ENCODE measurements around the gene FHOD3.
"Not testable (repeated sequence)": the region's sequence is repeated elsewhere in the genome, so short reads cannot be mapped to it uniquely, and the experiment has no call there.

The FHOD3 gene

DNA sequence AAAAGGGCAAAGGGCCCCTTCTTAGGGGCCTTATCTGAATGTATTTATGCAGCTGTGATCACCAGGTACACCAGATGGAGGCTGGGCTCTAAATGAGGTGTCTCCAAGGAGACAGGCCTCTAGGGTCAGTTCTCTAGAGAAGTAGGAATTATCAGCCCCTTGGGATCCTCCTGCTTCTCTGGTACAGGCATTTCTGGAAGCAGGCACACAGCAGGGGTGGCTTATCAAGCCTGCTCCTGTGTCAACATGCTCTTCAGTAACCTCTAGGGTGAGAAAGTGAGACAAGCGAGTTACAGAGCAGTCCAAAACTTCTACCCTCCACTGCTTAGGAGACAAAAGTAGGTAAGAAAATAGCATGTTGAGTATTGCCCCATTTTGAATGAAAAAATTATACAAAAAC is 517.5 kb downstream of the FHOD3 start:
- DNase-seq, result no peak

DNA sequence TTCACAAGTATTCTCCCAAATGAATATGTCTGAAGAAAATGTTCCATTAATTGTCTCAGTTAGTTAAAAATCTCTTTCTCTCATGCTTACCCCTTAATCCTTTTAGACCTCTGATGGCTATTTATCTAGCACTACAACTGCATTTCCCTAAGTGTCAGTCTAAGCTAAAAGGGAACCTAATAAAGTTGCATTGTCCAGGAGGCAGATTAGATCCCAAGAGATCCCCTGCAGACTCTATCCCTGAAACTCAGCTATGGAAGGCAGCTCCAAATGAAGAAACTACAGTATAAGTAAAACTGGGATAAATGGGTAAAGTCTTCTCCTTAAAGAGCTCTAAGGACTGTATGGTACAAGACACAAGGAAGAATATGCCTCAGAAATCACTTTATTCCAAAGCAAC is 518.6 kb downstream of the FHOD3 start:
- DNase-seq, result not testable (repeated sequence)

DNA sequence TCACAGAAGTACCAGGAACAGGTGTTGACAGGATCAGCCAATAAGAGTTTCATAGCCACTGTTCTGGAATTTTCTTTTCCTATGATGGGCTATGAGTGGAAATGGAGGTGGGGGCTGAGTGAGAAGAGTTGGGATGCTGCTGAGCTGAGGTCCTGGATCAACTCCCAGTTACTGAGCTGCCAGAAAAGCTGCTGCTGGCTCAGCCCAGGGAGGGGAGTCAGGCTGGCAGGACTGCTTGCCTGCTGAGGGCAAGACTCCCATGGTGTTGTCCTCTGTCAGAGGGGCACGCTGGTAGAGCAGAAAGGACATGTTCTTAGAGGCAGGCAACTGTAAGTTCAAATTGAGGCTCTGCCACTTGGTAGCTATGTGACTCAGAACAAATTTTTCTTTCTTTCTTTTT is 519.5 kb downstream of the FHOD3 start:
- DNase-seq, result no peak

DNA sequence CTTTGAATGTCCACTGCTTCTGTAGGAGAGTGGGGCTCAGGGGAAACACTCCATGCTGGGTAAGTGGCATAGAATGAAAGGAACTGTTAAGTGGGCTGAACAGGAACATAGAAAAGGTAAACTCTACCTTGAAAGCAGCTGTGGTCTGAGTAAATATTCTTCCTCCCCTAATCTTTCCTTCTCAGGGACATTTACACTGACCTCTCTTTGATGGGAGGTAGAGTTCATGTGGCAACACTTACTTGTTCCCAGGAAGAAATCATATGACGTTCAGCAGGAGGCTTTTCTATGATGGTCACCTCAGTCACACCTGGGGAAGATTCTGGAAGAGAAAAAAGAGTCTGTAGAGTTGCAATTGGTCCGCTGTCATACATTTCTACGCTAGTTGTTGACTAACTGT is 521.1 kb downstream of the FHOD3 start:
- no peak for DNase-seq

DNA sequence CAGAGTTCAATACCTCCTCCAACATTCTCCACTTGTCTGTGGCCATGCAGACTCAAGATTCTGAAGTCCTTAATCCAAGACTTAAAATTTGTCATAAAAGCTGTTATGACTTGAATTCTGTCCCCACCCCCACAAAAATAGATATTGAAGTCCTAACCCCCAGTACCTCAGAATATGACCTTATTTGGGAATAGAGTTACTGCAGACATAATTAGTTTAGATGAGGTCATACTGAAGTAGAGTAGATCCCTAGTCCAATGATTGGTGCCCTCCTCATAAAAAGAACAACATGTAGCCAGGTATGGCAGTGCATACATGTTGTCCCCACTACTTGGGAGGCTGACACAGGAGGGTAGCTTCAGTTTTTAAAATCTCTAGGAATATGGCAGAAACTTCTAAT is 522.1 kb downstream of the FHOD3 start:
- no peak for DNase-seq

DNA sequence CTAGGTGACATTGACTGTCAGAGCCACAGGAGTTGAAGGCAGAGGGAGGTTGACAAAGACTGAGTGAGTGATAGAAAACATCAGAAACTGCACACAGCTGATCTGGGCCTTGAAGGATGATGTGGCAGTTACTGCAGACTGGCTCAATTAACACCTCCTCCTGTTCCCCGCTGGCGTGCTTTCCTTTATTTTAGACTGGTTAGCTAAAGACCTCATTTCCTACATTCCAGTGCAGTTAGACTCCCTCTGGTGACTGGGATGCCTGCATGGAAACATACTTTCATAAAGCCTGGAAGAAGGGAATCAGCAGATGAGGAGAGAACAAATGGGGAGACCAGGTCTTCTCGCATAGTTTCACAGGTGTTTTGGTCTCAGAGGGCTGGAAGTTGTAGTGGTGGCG is 524.2 kb downstream of the FHOD3 start:
- DNase-seq, result no peak

DNA sequence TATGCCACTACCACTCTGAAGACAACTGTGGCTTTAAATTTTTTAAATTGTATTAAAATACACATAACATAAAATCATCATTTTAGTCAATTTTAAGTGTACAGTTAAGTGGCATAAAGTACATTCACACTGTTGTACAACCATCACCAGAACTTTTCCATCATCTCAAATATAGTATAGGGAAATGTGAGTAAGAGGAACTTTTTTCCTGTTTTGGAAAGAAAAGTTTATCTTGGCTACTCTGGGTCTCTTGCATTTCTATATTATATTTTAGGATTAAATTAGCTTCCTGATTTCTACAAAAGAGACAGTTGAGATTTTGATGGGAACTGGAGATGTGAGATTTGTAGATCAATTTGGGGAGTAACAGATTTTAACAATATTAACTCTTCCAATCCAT is 528.0 kb downstream of the FHOD3 start:
- no peak for DNase-seq

DNA sequence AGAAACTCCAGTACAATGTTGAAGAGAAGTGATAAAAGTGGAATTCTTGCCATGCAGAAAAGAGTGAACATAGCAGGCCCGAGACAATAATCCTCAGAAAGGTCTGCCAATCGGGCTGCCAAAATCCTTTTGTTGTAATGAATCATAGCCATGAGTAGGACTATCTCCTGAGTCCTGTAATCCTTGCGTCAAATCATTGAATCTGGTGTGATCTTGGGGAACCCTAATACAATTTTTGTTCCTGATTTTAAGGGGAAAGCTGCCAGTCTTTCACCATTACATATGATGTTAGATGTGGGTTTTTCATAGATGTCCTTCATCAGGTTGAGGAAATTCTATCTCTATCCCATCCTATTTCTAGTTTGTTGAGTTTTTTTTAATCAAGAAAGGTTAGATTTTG is 529.0 kb downstream of the FHOD3 start:
- no peak for DNase-seq

DNA sequence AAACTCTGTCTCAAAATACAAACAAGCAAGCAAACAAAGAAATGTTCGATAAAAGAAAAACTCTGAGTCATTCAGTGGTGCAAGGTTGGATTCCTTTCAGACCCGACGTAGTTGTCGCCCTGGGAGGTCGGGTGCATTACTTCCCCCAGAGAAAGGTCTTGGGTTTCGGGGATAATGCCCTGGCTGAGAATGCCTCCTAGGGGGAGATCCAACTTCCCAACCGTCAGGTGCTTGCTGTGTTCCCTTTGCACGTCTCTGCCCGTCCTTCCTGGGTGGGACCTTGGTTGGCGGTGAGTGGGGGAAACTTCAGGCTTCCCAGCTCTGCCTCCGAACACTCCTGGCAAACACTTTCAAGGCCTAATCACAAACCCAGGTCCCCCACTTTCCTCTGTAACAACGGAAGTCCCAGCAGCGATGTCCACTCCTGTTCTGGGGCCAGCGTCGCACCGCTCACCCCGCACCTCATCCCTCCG is 530.7 kb downstream of the FHOD3 start:
- DNase-seq, result no peak

DNA sequence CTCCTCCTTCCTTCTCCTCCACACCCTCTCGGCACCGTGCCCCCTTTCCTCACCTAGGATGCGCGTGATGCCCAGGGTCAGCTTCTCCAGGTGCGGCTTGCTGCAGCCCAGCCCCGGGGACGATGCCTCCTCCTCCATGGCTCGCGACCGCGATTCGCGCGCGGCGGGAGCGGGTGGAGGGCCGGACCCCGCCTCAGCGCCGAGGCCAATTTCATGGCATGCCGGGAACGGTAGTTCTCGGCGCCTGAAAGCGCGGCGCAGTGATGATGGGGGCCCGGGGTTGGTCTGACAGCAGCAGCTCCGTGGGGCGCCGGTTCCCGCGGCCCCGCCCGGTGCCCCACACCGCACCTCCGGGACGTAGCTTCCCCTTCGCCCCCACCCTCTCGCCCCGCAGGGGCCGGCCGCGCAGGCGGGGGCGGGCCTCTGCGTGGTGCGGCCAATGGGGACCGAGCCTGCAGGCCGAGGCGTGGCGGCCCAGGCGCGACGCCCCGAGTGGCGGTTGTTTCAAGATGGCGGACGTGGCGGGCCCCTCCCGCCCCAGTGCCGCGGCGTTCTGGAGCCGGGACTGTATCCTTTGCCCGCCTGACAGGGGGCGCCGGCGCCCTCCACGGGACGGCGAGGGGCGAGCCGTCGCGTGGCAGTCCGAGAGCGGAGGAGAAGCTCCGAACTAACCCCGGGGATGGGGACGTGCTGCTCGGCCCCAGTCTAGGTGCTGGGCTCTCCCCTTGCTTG is 531.3 kb downstream of the FHOD3 start, which contains the start of the genes KIAA1328 and TPGS2:
Gene KIAA1328, plus strand, starts transcription at position 498 of the 732 bp plus-strand sequence. Its CDS starts 12 bp downstream, at position 510.
Gene TPGS2, minus strand, starts transcription at position 373 of the 732 bp plus-strand sequence. Its CDS starts 235 bp downstream, at position 138.
- DNase-seq, result peak; percentile 90

All from CD4-positive, alpha-beta T cell treated with Interleukin-17A for 1 hour (primary cell).